ENCODE measurements around the gene UBE2D4. TPM values are rescaled to one million over a fixed set of nuclear protein-coding genes. Genes with fewer than 3 reads are reported as not detected.

Gene UBE2D4
- total RNA-seq, 1 donor from 2014 or later: 10.1 TPM

- no peak for TF ChIP-seq CTCF (IDR thresholded peaks at IDR 0.05; ENCODE audit: partially characterized antibody, unreplicated experiment)
- DNase-seq: no peak
- no peaks in the 10 kb centered on the region for H3K36me3 Mint-ChIP-seq (ENCODE audit: unreplicated experiment)
- peaks cover 3% of the 10 kb centered on the region for H3K9me3 Mint-ChIP-seq (ENCODE audit: unreplicated experiment)
- no peaks in the 10 kb centered on the region for H3K4me1 Mint-ChIP-seq (ENCODE audit: low read depth, unreplicated experiment)
- no peak overlapping the region for H3K27ac Mint-ChIP-seq (ENCODE audit: unreplicated experiment)
- H3K4me3 Mint-ChIP-seq (ENCODE audit: unreplicated experiment): peak overlapping the region; percentile 57
- no peaks in the 10 kb centered on the region for H3K27me3 Mint-ChIP-seq (ENCODE audit: unreplicated experiment)
These were observed 1.6 kb downstream of the UBE2D4 start for GRCh38 chr7:43927810-43928209.

- no peaks in the 10 kb centered on the region for H3K36me3 Mint-ChIP-seq (ENCODE audit: unreplicated experiment)
- no peaks in the 10 kb centered on the region for H3K4me1 Mint-ChIP-seq (ENCODE audit: low read depth, unreplicated experiment)
- H3K27me3 Mint-ChIP-seq (ENCODE audit: unreplicated experiment): no peaks in the 10 kb centered on the region
These were observed 3.6 kb downstream of the UBE2D4 start for GRCh38 chr7:43929529-43930457.

GRCh38 chr7:43931346-43931745, 5.1 kb downstream of the UBE2D4 start:
- Mint-ChIP-seq H3K9me3 (ENCODE audit: unreplicated experiment) (no peaks in the 10 kb centered on the region), H3K27ac (ENCODE audit: unreplicated experiment) (no peak overlapping the region), H3K27me3 (ENCODE audit: unreplicated experiment) (no peaks in the 10 kb centered on the region), H3K4me3 (ENCODE audit: unreplicated experiment) (no peak overlapping the region), H3K36me3 (ENCODE audit: unreplicated experiment) (no peaks in the 10 kb centered on the region), H3K4me1 (ENCODE audit: low read depth, unreplicated experiment) (no peaks in the 10 kb centered on the region)
- no peak for TF ChIP-seq CTCF (IDR thresholded peaks at IDR 0.05; ENCODE audit: partially characterized antibody, unreplicated experiment)
- DNase-seq: no peak

More at GRCh38 chr7:43929529-43930457, 3.6 kb downstream of the UBE2D4 start:
- Mint-ChIP-seq H3K27ac (ENCODE audit: unreplicated experiment) (no peak overlapping the region), H3K9me3 (ENCODE audit: unreplicated experiment) (peaks cover 3% of the 10 kb centered on the region), H3K4me3 (ENCODE audit: unreplicated experiment) (no peak overlapping the region)
- no peak for TF ChIP-seq CTCF (IDR thresholded peaks at IDR 0.05; ENCODE audit: partially characterized antibody, unreplicated experiment)
- no peak for DNase-seq

- no peak for DNase-seq
- no peaks in the 10 kb centered on the region for H3K4me1 Mint-ChIP-seq (ENCODE audit: low read depth, unreplicated experiment)
- no peaks in the 10 kb centered on the region for H3K27me3 Mint-ChIP-seq (ENCODE audit: unreplicated experiment)
- TF ChIP-seq CTCF (IDR thresholded peaks at IDR 0.05; ENCODE audit: partially characterized antibody, unreplicated experiment): no peak
- H3K36me3 Mint-ChIP-seq (ENCODE audit: unreplicated experiment): no peaks in the 10 kb centered on the region
- H3K4me3 Mint-ChIP-seq (ENCODE audit: unreplicated experiment): no peak overlapping the region
- H3K9me3 Mint-ChIP-seq (ENCODE audit: unreplicated experiment): no peaks in the 10 kb centered on the region
- H3K27ac Mint-ChIP-seq (ENCODE audit: unreplicated experiment): no peak overlapping the region
These were observed 7.8 kb downstream of the UBE2D4 start for GRCh38 chr7:43933902-43934560.

GRCh38 chr7:43937444-43937843, 11.2 kb downstream of the UBE2D4 start:
- no peak for TF ChIP-seq CTCF (IDR thresholded peaks at IDR 0.05; ENCODE audit: partially characterized antibody, unreplicated experiment)
- H3K27ac Mint-ChIP-seq (ENCODE audit: unreplicated experiment): no peak overlapping the region
- no peaks in the 10 kb centered on the region for H3K36me3 Mint-ChIP-seq (ENCODE audit: unreplicated experiment)
- H3K9me3 Mint-ChIP-seq (ENCODE audit: unreplicated experiment): no peaks in the 10 kb centered on the region
- no peaks in the 10 kb centered on the region for H3K27me3 Mint-ChIP-seq (ENCODE audit: unreplicated experiment)
- DNase-seq: no peak
- no peaks in the 10 kb centered on the region for H3K4me1 Mint-ChIP-seq (ENCODE audit: low read depth, unreplicated experiment)
- no peak overlapping the region for H3K4me3 Mint-ChIP-seq (ENCODE audit: unreplicated experiment)

All from glutamatergic neuron (in vitro differentiated cells).